GM12878 (cell line): Measurements from ENCODE around the gene NTRK1. TPM values are rescaled to one million over a fixed set of nuclear protein-coding genes. Genes with fewer than 3 reads are reported as not detected.

Experiments
- ATAC-seq: fragments of 200-7000 bp; cut with Tn5 transposase; 3 replicates; pipeline ENCODE4 v1.9.1; 2020; ENCODE audit warnings: mild to moderate bottlenecking, moderate library complexity
- BruUV-seq: library from RNA; stranded (reverse); fragments of 400-500 nt; replicated peaks from 2 replicates; lab custom pipeline; 2021; lab: Mats Ljungman, UMichigan
- CTCF ChIA-PET: fragments of 300-600 bp; sonication (Branson Sonifier 250); formaldehyde crosslinking; extraction: SDS; loops from one replicate; lab custom pipeline; 2021; ENCODE audit warnings: inconsistent platforms; lab: Yijun Ruan, JAX
- POLR2A ChIA-PET: fragments of 350-600 bp; formaldehyde crosslinking; extraction: SDS; loops from one replicate; lab custom pipeline; 2021; ENCODE audit warnings: inconsistent platforms; lab: Charles Lee
- RAD21 ChIA-PET: fragments of 300-600 bp; sonication (Branson Sonifier 250); formaldehyde crosslinking; loops from one replicate; lab custom pipeline; 2023; ENCODE audit warnings: antibody characterized with exemption; ENCODE audit not compliant: unreplicated experiment; lab: Charles Lee
- SMC1A ChIA-PET: fragments of 300-600 bp; sonication (Branson Sonifier 250); formaldehyde crosslinking; loops from one replicate; lab custom pipeline; 2023; ENCODE audit not compliant: unreplicated experiment, uncharacterized antibody; lab: Charles Lee
- DNase-seq: peaks from one replicate; pipeline ENCODE4 v3.0.0-alpha.2; 2011; ENCODE audit warnings: low read depth, low spot score
- FAIRE-seq: peaks from 3 replicates; lab custom pipeline; 2011; peaks lifted over from hg19 to GRCh38; lab: Jason Lieb, UNC
- H2AFZ ChIP-seq: 2 replicates; pipeline ENCODE4 v1.6.0; 2011; ENCODE audit warnings: low read depth, low read length, control low read depth; ENCODE audit not compliant: control insufficient read depth
- H3K27ac ChIP-seq: 2 replicates; pipeline ENCODE4 v1.5.1; 2011; ENCODE audit warnings: control low read depth; ENCODE audit not compliant: control insufficient read depth, insufficient read depth
- H3K27me3 ChIP-seq, 2 experiments: replicated peaks in 1 of 2; 2 replicates each; pipeline versions ENCODE4 v1.6.0 to v1.6.1; 2011; ENCODE audit warnings: low read length in 1 of 2; ENCODE audit not compliant: control insufficient read depth in 2 of 2, insufficient read depth in 2 of 2
- H3K36me3 ChIP-seq, 2 experiments: 2 replicates each; pipeline ENCODE4 v1.5.1; 2011; ENCODE audit warnings: low read length in 1 of 2; ENCODE audit not compliant: control insufficient read depth in 2 of 2, insufficient read depth in 2 of 2
- H3K4me1 ChIP-seq: 2 replicates; pipeline ENCODE4 v1.6.1; 2011; ENCODE audit warnings: mild to moderate bottlenecking, low read length, moderate library complexity, mixed read lengths; ENCODE audit not compliant: control insufficient read depth, insufficient read depth
- H3K4me2 ChIP-seq: 2 replicates; pipeline ENCODE4 v1.6.0; 2011; ENCODE audit warnings: control low read depth; ENCODE audit not compliant: control insufficient read depth, insufficient read depth
- H3K4me3 ChIP-seq: fragments of 200-600 bp; sonication (generic); 2 replicates; pipeline ENCODE4 v1.5.1; 2016
- H3K79me2 ChIP-seq: 2 replicates; pipeline ENCODE4 v1.6.0; 2011; ENCODE audit warnings: low read length; ENCODE audit not compliant: control insufficient read depth, insufficient read depth
- H3K9ac ChIP-seq: 2 replicates; pipeline ENCODE4 v1.8.0; 2011; ENCODE audit warnings: low read length, control low read depth, mixed read lengths; ENCODE audit not compliant: control insufficient read depth, insufficient read depth
- H3K9me3 ChIP-seq: replicated peaks from 3 replicates; pipeline ENCODE4 v1.5.1; 2011; ENCODE audit warnings: mild to moderate bottlenecking, low read length; ENCODE audit not compliant: control insufficient read depth, insufficient read depth
- H4K20me1 ChIP-seq: 2 replicates; pipeline ENCODE4 v1.6.0; 2011; ENCODE audit not compliant: control insufficient read depth, insufficient read depth
- BCL3 ChIP-seq: IDR thresholded peaks from 2 replicates; pipeline ENCODE4 v1.6.1; 2011; ENCODE audit warnings: borderline replicate concordance, low read depth, mild to moderate bottlenecking, moderate library complexity, low read length; ENCODE audit not compliant: insufficient read depth, poor library complexity, severe bottlenecking
- CEBPB ChIP-seq, 2 experiments: fragments of 150-350 bp in 1 of 2; IDR thresholded peaks; 2 replicates each; pipeline ENCODE4 v1.6.1; 2012 to 2014; ENCODE audit warnings: low read depth in 2 of 2, low read length in 2 of 2, borderline replicate concordance in 1 of 2, inconsistent platforms in 1 of 2
- CREM ChIP-seq: IDR thresholded peaks from 2 replicates; pipeline ENCODE4 v1.6.1; 2014; ENCODE audit warnings: antibody characterized with exemption, low read depth
- FOXM1 ChIP-seq: IDR thresholded peaks from 2 replicates; pipeline ENCODE4 v1.6.1; 2012; ENCODE audit warnings: low read depth, mild to moderate bottlenecking, inconsistent platforms, low read length, moderate library complexity
- NR2F1 ChIP-seq: fragments of 450-650 bp; conservative IDR thresholded peaks from 2 replicates; pipeline ENCODE4 v1.6.1; 2017; ENCODE audit warnings: mild to moderate bottlenecking
- POLR2A ChIP-seq: IDR thresholded peaks from 2 replicates; pipeline ENCODE4 v1.6.1; 2011; ENCODE audit warnings: low read depth, mild to moderate bottlenecking, low read length
- POU2F2 ChIP-seq: IDR thresholded peaks from 3 replicates; pipeline ENCODE4 v1.6.1; 2011; ENCODE audit warnings: low read depth, mild to moderate bottlenecking, low read length, borderline replicate concordance
- TARDBP ChIP-seq: IDR thresholded peaks from 2 replicates; pipeline ENCODE4 v1.6.1; 2016; ENCODE audit warnings: borderline replicate concordance
- USF1 ChIP-seq: IDR thresholded peaks from 2 replicates; pipeline ENCODE4 v1.6.1; 2011; ENCODE audit warnings: borderline replicate concordance, low read depth, mild to moderate bottlenecking, moderate library complexity, mixed read lengths, low read length; ENCODE audit not compliant: insufficient read depth; ENCODE audit errors: extremely low read length
- ZNF207 ChIP-seq: fragments of 450-650 bp; IDR thresholded peaks from 2 replicates; pipeline ENCODE4 v1.6.1; 2014; ENCODE audit warnings: antibody characterized with exemption, mild to moderate bottlenecking, borderline replicate concordance
- ZNF622 ChIP-seq: fragments of 450-650 bp; IDR thresholded peaks from 2 replicates; pipeline ENCODE4 v1.6.1; 2017; ENCODE audit warnings: mild to moderate bottlenecking, inconsistent platforms
- WGBS: methylation state at CpG from one replicate; pipeline ENCODE4 v1.1.6; 2016; ENCODE audit warnings: low lambda C conversion rate; ENCODE audit not compliant: insufficient replicate concordance, insufficient coverage; ENCODE audit errors: missing lambda C conversion rate; 5-methylcytosine and 5-hydroxymethylcytosine counted together
- in situ Hi-C: fragments of 300-500 bp; cut with MboI; formaldehyde crosslinking; loops from 9 replicates; pipeline ENCODE4 v1.14.3; 2018; ENCODE audit warnings: mixed read lengths
- intact Hi-C: fragments of 100-400 bp; cut with micrococcal nuclease; formaldehyde crosslinking; loops from one replicate; pipeline ENCODE4 v1.14.2; 2022; ENCODE audit not compliant: unreplicated experiment
- polyA plus RNA-seq, 11 experiments: library from polyadenylated mRNA; depleted of rRNA in 4 of 11; unstranded in 6 of 11; stranded (reverse) in 5 of 11; fragments of >200 nt; fragmentation: Nextera tagmentation in 4 of 11; fragmentation: Illumina TruSeq in 1 of 11; extraction: Ambion mirVana in 4 of 11; extraction: Trizol in 1 of 11; gene quantifications; 1 replicate in 1 of 11; 2 replicates in 10 of 11; pipeline versions ENCODE4 v1.2.1 to v1.2.3, GENCODE V29; 2011 to 2016; ENCODE audit warnings: inconsistent platforms in 2 of 11, missing spikeins in 2 of 11, low read depth in 1 of 11
- total RNA-seq, 4 experiments: library from RNA; depleted of rRNA in 3 of 4; stranded (reverse); fragments of >200 nt in 3 of 4; fragmentation: Illumina TruSeq in 1 of 4; extraction: Trizol in 1 of 4; gene quantifications; 2 replicates each; pipeline versions ENCODE4 v1.2.1 to v1.2.3, GENCODE V29; 2013 to 2021
- TF ChIP-seq, protein P1 (sequence below): fragments of 150-350 bp; IDR thresholded peaks from 2 replicates; pipeline ENCODE4 v1.6.1; 2014; ENCODE audit warnings: mild to moderate bottlenecking, low read depth, low read length

Gene NTRK1
- total and polyA plus RNA-seq, 10 of the 15 experiments (the other 5 are each of a cell fraction or from before 2014, with no cell fraction given), result 0.10 to 0.56 (median 0.40) TPM; not detected in 7

DNA sequence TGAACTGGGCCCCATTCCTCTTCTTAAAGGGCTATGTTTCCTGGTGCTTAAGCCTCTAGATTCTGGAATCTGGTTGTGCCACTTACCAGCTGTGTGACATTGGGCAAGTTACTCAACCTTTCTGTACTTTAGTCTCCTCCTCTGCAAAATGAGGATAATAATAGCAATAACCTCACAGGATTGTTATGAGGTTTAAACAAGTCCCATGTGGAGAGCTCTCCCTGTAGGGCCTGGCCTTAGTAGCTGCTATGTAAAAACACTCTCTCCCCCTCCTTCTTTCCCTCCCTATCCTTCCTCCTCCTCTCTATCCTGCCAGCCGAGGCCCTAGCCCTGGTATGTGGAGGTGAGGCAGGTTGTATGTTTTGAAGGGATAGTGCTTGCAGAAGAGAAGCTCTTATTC lies 24.6 kb downstream of the NTRK1 start:
- Histone ChIP-seq H4K20me1 (no peaks in the 10 kb centered on the region), H3K79me2 (no peaks in the 10 kb centered on the region), H3K9me3 (no peaks in the 10 kb centered on the region), H3K27me3 (peaks cover 0 to 5% of the 10 kb centered on the region in 2 experiments; a peak in 3 of 4 replicates), H3K27ac (no peak overlapping the region), H3K4me1 (no peaks in the 10 kb centered on the region), H3K9ac (no peak overlapping the region), H3K4me3 (no peak overlapping the region)
- no peak for DNase-seq
- no TSS peak for BruUV-seq
- 4% methylated on average over 1 of the region's 1 CpG for WGBS
- POLR2A ChIA-PET, result no interaction called here
- SMC1A ChIA-PET, result interaction anchor here (0.9 kb wide), 1 partner anchor 95 kb away, joined by 3 read pairs; no protein-coding TSS in a partner anchor
- CTCF ChIA-PET, result interaction anchor here (0.8 to 1.4 kb wide), 4 partner anchors 46 to 195 kb away, joined by 3 to 8 read pairs (median 6); no protein-coding TSS in a partner anchor
- intact Hi-C loops, result no loop called here
- TF ChIP-seq POU2F2, result no peak
- TF ChIP-seq ZNF622, result no peak
- TF ChIP-seq USF1, result no peak
- no peak for TF ChIP-seq POLR2A
- TF ChIP-seq NR2F1, result no peak
- TF ChIP-seq FOXM1, result no peak
- TF ChIP-seq BCL3, result no peak
- no peak for TF ChIP-seq TARDBP
- TF ChIP-seq, protein P1, sequence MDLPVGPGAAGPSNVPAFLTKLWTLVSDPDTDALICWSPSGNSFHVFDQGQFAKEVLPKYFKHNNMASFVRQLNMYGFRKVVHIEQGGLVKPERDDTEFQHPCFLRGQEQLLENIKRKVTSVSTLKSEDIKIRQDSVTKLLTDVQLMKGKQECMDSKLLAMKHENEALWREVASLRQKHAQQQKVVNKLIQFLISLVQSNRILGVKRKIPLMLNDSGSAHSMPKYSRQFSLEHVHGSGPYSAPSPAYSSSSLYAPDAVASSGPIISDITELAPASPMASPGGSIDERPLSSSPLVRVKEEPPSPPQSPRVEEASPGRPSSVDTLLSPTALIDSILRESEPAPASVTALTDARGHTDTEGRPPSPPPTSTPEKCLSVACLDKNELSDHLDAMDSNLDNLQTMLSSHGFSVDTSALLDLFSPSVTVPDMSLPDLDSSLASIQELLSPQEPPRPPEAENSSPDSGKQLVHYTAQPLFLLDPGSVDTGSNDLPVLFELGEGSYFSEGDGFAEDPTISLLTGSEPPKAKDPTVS, result no peak
- TF ChIP-seq CREM, result no peak
- no peak for TF ChIP-seq CEBPB (IDR thresholded peaks at IDR 0.05; ENCODE audit: borderline replicate concordance in 1 of 2, low read depth in 2 of 2, low read length in 2 of 2)
- no peak for TF ChIP-seq ZNF207
- TF ChIP-seq, all 136 proteins: peak for 0
- RAD21 ChIA-PET, result interaction anchor here (2.6 kb wide), 1 partner anchor 88 kb away, joined by 7 read pairs; no protein-coding TSS in a partner anchor
- in situ Hi-C loops, result no loop called here
- ATAC-seq, result no peak
- no peaks in the 10 kb centered on the region for H3K36me3 ChIP-seq
- no peak for FAIRE-seq
- H3K4me2 ChIP-seq, result no peak overlapping the region
- H2AFZ ChIP-seq, result no peak overlapping the region
